ENCODE results near the gene LTBP4.
"Not testable (repeated sequence)": the region's sequence is repeated elsewhere in the genome, so short reads cannot be mapped to it uniquely, and the experiment has no call there.

Gene LTBP4

DNA sequence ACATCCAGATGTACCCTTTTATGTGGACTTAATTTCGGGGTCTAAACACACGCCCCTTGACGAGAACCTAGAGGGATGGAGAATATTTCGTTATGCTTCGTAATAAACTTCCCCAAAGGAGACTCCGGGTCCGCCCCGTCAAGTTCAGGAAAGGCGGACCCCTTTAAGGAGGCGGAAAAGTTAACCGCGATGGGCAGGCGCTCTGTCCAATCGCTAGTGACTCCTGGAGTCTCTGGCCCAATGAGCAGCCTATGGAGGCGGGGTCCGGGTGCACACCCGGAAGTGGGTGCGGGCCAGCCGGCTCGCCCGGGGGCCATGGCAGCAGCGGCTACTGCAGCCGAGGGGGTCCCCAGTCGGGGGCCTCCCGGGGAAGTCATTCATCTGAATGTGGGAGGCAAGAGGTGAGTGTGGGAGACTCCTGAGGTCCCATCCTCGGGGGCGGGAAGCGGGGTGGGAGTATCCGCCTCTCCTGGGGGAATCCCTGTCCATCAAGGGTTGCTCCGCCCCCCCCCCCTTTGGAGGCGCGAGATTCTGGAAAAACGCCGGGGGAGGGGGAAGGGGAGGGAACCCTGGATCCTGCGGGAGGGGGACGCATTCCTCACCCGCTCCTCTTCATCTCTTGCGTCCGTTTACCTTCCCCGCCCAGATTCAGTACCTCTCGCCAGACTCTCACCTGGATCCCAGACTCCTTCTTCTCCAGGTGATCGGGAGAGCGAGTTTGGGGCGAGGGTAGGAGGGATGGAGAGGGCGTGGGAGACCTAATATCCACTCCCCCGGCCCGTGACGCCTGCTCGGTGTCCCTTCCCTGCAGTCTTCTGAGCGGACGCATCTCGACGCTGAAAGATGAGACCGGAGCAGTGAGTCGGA lies 24.4 kb upstream of the LTBP4 start, which contains the start of gene SHKBP1:
Gene SHKBP1, plus strand, starts transcription at position 289 of the 867 bp plus-strand sequence. Its CDS starts 27 bp downstream, at position 316.
- DNase-seq (ENCODE audit: low read depth in 2 of 2), result peak; percentile 83 to 88

GRCh38 chr19:40578442-40578908 lies 22.7 kb upstream of the LTBP4 start:
- DNase-seq (ENCODE audit: low read depth in 2 of 2), result no peak

- no peak for DNase-seq (ENCODE audit: low read depth in 2 of 2)
Observed at GRCh38 chr19:40580619-40581018, 20.6 kb upstream of the LTBP4 start.

- no peak for DNase-seq (ENCODE audit: low read depth in 2 of 2)
Observed at GRCh38 chr19:40581531-40581930, 19.6 kb upstream of the LTBP4 start.

DNA sequence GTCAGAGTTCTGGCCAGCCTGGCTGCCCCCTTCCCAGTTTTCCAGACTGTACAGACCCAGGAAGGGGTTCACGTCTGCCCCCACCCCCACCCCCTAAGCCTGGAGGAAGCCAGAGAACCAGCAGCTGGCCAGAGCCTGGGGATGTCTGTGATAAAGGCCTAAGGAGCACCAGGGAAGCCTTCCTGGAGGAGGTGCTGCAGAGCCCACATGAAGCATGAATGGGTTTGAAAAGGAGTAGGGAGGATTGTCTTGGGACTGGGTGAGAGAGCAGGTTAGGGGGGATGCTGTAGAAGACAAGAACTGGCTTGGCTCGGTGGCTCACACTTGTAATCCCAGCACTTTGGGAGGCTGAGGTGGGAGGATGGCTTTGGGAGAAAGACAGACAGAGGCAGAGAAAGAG lies 18.7 kb upstream of the LTBP4 start:
- no peak for DNase-seq (ENCODE audit: low read depth in 2 of 2)

GRCh38 chr19:40583283-40583682 lies 17.9 kb upstream of the LTBP4 start:
- DNase-seq (ENCODE audit: low read depth in 2 of 2), result no peak

DNA sequence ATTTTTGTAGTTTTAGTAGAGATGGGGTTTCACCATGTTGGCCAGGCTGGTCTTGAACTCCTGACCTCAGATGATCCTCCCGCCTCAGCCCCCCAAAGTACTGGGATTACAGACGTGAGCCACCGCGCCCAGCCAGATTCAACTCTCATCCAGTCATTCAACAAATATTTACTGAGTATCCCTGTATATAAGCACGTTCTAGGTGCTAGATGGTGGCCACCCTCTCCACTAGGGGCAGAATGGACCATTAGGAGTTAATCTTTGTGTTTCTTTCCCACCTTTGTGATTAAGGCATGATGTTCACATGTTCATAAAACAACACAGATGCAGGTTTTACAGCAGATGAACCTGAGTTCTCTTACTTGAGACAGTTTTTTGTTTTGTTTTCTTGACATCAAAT lies 17.2 kb upstream of the LTBP4 start:
- no peak for DNase-seq (ENCODE audit: low read depth in 2 of 2)

DNA sequence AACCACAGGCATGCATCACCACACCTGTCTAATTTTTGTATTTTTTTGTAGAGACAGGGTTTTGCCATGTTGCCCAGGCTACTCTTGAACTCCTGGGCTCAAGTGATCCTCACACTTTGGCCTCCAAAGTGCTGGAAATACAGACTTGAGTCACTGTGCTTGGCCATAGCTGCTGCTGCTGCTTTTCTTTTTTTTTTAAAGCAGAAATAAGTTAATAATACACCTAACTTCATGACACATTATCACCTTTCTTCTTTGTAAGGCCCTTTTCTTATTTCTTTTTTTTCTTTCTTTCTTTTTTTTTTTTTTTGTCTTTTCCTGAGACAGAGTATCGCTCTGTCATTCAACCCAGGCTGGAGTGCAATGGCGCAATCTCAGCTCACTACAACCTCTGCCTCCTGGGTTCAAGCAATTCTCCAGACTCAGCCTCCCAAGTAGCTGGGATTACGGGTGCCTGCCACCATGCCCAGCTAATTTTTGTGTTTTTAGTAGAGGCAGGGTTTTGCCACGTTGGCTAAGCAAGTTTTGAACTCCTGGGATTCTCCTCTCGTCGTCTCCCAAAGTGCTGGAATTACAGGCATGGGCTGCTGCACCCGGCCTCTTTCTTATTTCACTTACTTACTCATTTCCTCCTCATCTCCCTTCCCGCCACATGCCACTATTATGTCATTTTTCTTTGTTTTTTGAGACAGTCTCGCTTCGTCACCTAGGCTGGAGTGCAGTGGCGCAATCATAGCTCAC lies 15.8 kb upstream of the LTBP4 start:
- DNase-seq (ENCODE audit: low read depth in 2 of 2), result no peak

- DNase-seq (ENCODE audit: low read depth in 2 of 2), result no peak
Observed at GRCh38 chr19:40585982-40586422, 15.2 kb upstream of the LTBP4 start.

DNA sequence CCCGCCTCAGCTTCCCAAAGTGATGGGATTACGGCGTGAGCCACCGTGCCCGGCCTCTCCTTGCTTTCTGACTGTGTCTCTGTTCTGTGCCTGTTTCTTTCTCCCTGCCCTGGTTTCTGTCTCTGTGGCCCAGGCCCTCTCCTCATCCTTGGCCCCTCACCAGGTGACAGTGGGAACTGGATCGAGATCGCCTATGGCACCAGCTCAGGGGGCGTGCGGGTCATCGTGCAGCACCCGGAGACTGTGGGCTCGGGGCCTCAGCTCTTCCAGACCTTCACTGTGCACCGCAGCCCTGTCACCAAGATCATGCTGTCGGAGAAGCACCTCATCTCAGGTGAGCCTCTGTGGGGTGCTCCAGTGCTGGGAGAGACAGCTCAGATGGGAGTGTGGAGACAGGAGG lies 14.6 kb upstream of the LTBP4 start:
- DNase-seq (ENCODE audit: low read depth in 2 of 2), result no peak

DNA sequence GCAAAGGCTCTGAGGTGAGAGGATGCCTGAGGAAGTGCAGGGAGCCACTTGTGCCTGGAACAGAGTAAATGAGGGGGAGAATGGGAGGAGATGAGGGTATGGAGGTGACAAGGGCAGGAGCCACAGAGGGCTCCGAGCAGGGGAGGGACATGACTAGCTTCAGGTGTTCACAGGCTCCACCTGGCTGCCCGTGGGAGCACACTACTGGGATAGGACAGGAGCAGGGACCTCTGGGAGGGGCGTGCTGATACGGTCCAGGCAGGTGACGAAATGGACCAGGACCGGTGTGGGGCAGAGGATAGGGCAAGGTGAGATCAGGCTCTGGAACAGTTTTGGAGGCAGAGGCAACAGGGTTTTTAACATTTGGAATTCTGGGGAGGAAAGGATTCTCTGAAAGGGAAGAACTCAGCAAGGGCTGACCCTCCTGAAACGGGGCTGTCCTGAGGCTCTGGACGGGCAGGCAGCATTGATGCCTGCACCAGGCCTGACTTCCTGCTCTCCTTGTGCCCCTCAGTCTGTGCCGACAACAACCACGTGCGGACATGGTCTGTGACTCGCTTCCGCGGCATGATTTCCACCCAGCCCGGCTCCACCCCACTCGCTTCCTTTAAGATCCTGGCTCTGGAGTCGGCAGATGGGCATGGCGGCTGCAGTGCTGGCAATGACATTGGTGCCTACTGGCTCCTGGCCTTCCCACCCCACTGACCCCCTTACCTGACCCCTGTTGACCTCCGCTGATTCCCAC lies 12.9 kb upstream of the LTBP4 start:
- DNase-seq (ENCODE audit: low read depth in 2 of 2), result no peak

- no peak for DNase-seq (ENCODE audit: low read depth in 2 of 2)
Observed at GRCh38 chr19:40588926-40589569, 12.1 kb upstream of the LTBP4 start.

DNA sequence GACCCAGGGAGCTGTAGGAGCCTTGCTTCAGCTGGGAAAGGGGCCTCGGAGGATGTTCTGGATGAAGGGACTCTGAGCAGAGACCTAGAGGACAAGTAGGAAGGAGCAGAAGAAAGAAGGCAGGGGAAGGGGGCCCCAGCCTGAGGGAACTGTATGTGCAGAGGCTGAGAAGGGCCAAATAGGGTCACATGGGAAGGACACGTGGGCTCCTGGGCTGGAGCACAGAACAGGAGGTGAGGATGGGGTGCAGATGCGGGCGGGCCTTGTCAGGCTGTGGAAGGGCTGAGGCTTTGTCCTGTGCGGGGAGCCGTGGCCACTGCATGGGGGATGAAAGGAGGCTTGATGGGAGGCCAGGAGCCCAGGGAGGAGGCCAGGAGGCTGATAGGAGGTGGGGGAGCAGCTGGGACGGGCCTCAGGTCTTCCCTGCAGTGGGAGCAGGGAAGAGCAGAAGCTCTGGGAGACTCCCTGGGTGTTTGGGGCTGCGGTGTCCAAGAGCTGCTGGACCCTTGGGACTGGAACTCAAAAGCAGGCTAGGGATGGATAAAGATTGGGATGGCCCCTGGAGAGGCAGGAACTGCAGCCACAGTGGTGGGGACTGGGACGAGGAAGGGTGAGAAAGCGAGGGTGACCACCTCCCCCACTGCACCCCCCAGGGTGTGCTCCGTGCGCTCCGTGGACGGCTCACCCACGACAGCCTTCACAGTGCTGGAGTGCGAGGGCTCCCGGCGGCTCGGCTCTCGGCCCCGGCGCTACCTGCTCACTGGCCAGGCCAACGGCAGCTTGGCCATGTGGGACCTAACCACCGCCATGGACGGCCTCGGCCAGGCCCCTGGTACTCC lies 11.4 kb upstream of the LTBP4 start:
- no peak for DNase-seq (ENCODE audit: low read depth in 2 of 2)

DNA sequence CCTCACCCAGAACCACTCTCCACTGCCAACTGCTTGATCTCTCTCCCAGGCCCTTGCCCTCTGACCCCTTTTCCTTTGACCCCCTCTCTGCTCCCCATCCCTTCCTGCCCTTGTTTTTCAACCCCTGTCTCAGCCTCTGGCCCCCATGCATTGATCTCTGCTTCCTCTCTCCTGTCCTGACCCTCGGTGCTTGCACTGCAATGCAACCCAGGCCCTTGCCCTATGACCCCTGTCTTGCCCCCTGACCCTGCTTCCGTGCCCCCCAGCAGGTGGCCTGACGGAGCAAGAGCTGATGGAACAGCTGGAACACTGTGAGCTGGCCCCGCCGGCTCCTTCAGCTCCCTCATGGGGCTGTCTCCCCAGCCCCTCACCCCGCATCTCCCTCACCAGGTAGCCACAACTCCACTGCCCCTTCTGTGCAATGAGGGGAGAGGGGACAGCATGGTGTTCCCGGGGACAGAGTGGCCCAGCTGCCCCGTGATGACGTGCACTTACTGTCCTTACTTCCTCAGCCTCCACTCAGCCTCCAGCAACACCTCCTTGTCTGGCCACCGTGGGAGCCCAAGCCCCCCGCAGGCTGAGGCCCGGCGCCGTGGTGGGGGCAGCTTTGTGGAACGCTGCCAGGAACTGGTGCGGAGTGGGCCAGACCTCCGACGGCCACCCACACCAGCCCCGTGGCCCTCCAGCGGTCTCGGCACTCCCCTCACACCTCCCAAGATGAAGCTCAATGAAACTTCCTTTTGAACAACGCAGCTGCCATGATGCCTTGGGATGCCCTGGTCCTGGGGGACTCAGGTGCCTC lies 10.5 kb upstream of the LTBP4 start:
- no peak for DNase-seq (ENCODE audit: low read depth in 2 of 2)

DNA sequence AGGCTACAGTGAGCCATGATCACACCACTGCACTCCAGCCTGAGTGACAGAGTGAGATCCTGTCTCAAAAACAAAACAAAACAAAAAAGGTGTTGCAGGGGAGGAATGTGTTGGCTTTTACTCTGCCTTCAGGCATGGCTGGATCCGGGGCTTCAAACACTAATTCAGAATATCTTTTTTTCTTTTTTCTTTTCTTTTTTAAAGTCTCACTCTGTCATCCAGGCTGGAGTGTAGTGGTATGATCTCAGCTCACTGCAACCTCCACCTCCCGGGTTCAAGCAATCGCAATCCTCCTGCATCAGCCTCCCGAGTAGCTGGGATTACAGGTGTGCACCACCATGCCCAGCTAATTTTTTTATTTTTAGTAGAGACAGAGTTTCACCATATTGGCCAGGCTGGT lies 9.4 kb upstream of the LTBP4 start:
- DNase-seq (ENCODE audit: low read depth in 2 of 2), result not testable (repeated sequence)

- no peak for DNase-seq (ENCODE audit: low read depth in 2 of 2)
Observed at GRCh38 chr19:40592170-40592569, 9.0 kb upstream of the LTBP4 start.

DNA sequence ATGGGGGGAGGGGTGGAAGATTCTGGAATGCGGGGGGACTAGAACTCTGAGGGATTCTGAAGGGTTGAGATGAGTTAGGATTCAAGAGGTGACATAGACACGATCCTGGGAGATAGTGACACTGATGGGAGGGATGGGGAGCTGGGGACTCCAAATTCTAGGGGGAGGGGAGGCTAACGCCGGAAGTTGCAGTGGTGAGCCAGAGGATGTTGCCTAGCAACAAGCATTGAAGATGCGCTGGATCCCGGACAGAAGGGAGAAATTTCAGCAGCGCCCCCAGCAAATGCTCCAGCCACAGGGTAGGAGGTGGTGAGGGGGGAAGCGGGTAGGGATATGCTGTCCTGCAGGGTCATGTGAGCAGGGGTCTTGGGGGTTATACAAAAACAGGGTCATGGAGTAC lies 6.9 kb upstream of the LTBP4 start:
- no peak for DNase-seq (ENCODE audit: low read depth in 2 of 2)

- DNase-seq (ENCODE audit: low read depth in 2 of 2), result no peak
Observed at GRCh38 chr19:40594657-40595091, 6.5 kb upstream of the LTBP4 start.

DNA sequence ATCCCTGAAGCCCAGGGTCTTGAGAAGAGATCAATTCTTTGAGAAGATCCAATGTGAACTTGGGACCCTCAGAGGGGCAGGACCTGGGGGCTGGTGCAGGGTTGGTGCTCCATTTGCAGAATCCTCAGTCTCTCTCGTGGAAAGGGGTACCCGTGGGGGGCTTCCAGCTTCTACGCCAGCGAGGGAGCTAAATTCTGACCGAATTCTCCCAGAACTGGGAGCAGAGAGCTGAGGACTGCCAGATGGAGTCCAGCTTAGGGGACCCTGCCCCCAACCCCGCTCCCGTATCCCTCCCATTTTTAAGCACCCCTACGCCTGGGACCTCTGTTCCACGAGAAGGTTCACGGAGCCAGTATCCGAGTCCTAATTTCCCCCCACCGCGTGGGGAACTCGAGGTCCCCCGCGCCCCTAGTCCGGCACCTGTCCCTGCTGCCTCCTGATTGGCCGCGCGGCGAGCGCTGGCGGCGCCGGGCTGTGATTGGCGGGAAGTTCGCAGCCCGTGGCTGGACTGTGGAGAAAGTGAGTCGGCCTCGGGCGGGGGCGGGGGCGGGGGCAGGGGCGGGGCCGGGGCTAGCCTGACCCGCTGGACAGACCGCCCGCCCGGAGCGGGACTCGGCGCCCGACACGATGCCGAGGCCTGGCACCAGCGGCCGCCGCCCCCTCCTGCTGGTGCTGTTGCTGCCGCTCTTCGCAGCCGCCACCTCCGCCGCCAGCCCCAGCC lies 4.4 kb upstream of the LTBP4 start:
- DNase-seq (ENCODE audit: low read depth in 2 of 2), result no peak

All from stimulated activated CD8-positive, alpha-beta memory T cell treated with anti-CD3 and anti-CD28 coated beads, Interleukin-7, amount 100 ng/mL, for 1 hour (primary cell).